Superior temporal gyrus (tissue), 1 donor: ENCODE results near the gene SHOX.

Experiments used
- DNase-seq: peaks from one replicate; pipeline ENCODE4 v3.0.0-alpha.2; 2016; ENCODE audit errors: extremely low spot score

SHOX gene

GRCh38 chrX:666762-667720 lies 36.5 kb downstream of the SHOX start:
- no peak for DNase-seq

GRCh38 chrX:670645-671044 lies 40.1 kb downstream of the SHOX start:
- DNase-seq = no peak

GRCh38 chrX:672931-673330 lies 42.3 kb downstream of the SHOX start:
- no peak for DNase-seq

GRCh38 chrX:675279-675954 lies 44.8 kb downstream of the SHOX start:
- no peak for DNase-seq

- no peak for DNase-seq
Observed at GRCh38 chrX:675955-676295, 45.3 kb downstream of the SHOX start.

- DNase-seq = no peak
Observed at GRCh38 chrX:677376-677775, 46.8 kb downstream of the SHOX start.

- no peak for DNase-seq
Observed at GRCh38 chrX:679291-679979, 48.8 kb downstream of the SHOX start.

GRCh38 chrX:680062-680461 lies 49.5 kb downstream of the SHOX start:
- DNase-seq = no peak

- DNase-seq = no peak
Observed at GRCh38 chrX:681989-682388, 51.4 kb downstream of the SHOX start.

- DNase-seq = no peak
Observed at GRCh38 chrX:682892-683291, 52.3 kb downstream of the SHOX start.

GRCh38 chrX:683576-683975 lies 53.0 kb downstream of the SHOX start:
- DNase-seq = no peak

GRCh38 chrX:685120-686032 lies 54.8 kb downstream of the SHOX start:
- DNase-seq = no peak

- DNase-seq = no peak
Observed at GRCh38 chrX:689983-690382, 59.4 kb downstream of the SHOX start.

- DNase-seq = no peak
Observed at GRCh38 chrX:694800-695199, 64.2 kb downstream of the SHOX start.

- DNase-seq = no peak
Observed at GRCh38 chrX:698206-698605, 67.6 kb downstream of the SHOX start.

GRCh38 chrX:700936-701335 lies 70.3 kb downstream of the SHOX start:
- no peak for DNase-seq

- no peak for DNase-seq
Observed at GRCh38 chrX:701673-702072, 71.1 kb downstream of the SHOX start.

GRCh38 chrX:703466-703865 lies 72.9 kb downstream of the SHOX start:
- DNase-seq = no peak

- no peak for DNase-seq
Observed at GRCh38 chrX:703866-704265, 73.3 kb downstream of the SHOX start.
